A673 (cell line): ENCODE results near the gene RAB7B. TPM values are rescaled to one million over a fixed set of nuclear protein-coding genes. Genes with fewer than 3 reads are reported as not detected.

Source experiments
- BruUV-seq: library from RNA; stranded (reverse); fragments of 400-500 nt; replicated peaks from 2 replicates; lab custom pipeline; 2021; lab: Mats Ljungman, UMichigan
- CTCF ChIA-PET: fragments of 300-600 bp; sonication (Branson Sonifier 250); formaldehyde crosslinking; loops from one replicate; lab custom pipeline; 2022; ENCODE audit warnings: antibody characterized with exemption; lab: Charles Lee
- POLR2A ChIA-PET: fragments of 300-600 bp; sonication (Branson Sonifier 250); formaldehyde crosslinking; loops from one replicate; lab custom pipeline; 2022; ENCODE audit warnings: antibody characterized with exemption; ENCODE audit not compliant: low non-redundant PET; lab: Charles Lee
- DNase-seq: peaks from one replicate; pipeline ENCODE4 v3.0.0-alpha.2; 2015; ENCODE audit warnings: low spot score
- H3K27ac ChIP-seq: fragments of 200-600 bp; sonication (generic); 2 replicates; pipeline ENCODE4 v1.5.1; 2016; ENCODE audit warnings: mixed run types, low read depth, mild to moderate bottlenecking, mixed read lengths, antibody characterized with exemption, low read length; ENCODE audit not compliant: poor library complexity, severe bottlenecking
- H3K27me3 ChIP-seq: fragments of 200-600 bp; sonication (generic); replicated peaks from 2 replicates; pipeline ENCODE4 v1.6.1; 2017; ENCODE audit warnings: mixed run types, low read depth, mild to moderate bottlenecking, mixed read lengths, antibody characterized with exemption, low read length; ENCODE audit not compliant: insufficient read depth, poor library complexity
- H3K36me3 ChIP-seq: fragments of 200-600 bp; sonication (generic); 2 replicates; pipeline ENCODE4 v1.6.1; 2016; ENCODE audit warnings: mixed run types, mild to moderate bottlenecking, mixed read lengths, antibody characterized with exemption, low read length; ENCODE audit not compliant: insufficient read depth, poor library complexity, severe bottlenecking
- H3K4me1 ChIP-seq: fragments of 200-600 bp; sonication (generic); 2 replicates; pipeline ENCODE4 v1.6.1; 2017; ENCODE audit warnings: mixed run types, mild to moderate bottlenecking, mixed read lengths, antibody characterized with exemption, low read length; ENCODE audit not compliant: insufficient read depth, poor library complexity, severe bottlenecking
- H3K4me3 ChIP-seq: fragments of 200-600 bp; sonication (generic); 2 replicates; pipeline ENCODE4 v1.5.1; 2016; ENCODE audit warnings: low read depth, mixed run types, mild to moderate bottlenecking, mixed read lengths, low read length; ENCODE audit not compliant: poor library complexity, severe bottlenecking
- H3K9me3 ChIP-seq: fragments of 200-600 bp; sonication (generic); 2 replicates; pipeline ENCODE4 v1.6.1; 2016; ENCODE audit warnings: mixed run types, low read depth, mild to moderate bottlenecking, mixed read lengths, antibody characterized with exemption, low read length; ENCODE audit not compliant: poor library complexity, severe bottlenecking
- CTCF ChIP-seq: fragments of 300-800, 200-600 bp; sonication (generic); conservative IDR thresholded peaks from 2 replicates; pipeline ENCODE4 v1.5.1; 2017; ENCODE audit warnings: low read depth, mild to moderate bottlenecking, antibody characterized with exemption, low read length, moderate library complexity, mixed read lengths
- EZH2 ChIP-seq: fragments of 200-600 bp; sonication (generic); IDR thresholded peaks from 2 replicates; pipeline ENCODE4 v1.6.1; 2017; ENCODE audit warnings: borderline replicate concordance, low read depth, mild to moderate bottlenecking, mixed read lengths, antibody characterized with exemption, low read length; ENCODE audit not compliant: poor library complexity, severe bottlenecking
- intact Hi-C: fragments of 100-400 bp; cut with micrococcal nuclease; formaldehyde crosslinking; loops from one replicate; pipeline ENCODE4 v1.10.0; 2022; ENCODE audit not compliant: unreplicated experiment
- total RNA-seq: library from RNA; stranded (reverse); gene quantifications from 2 replicates; pipeline ENCODE4 v1.2.3, GENCODE V29; 2021

The RAB7B gene
- total RNA-seq, 1 experiment from 2014 or later, result 0.11 TPM

- intact Hi-C loops, result no loop called here
- no peaks in the 10 kb centered on the region for H3K4me1 ChIP-seq
- TF ChIP-seq CTCF (no peak), EZH2 (no peak)
- ChIA-PET POLR2A (no interaction called here), CTCF (interaction anchor here (1.6 kb wide), 1 partner anchor 35 kb away, joined by 4 read pairs; no protein-coding TSS in a partner anchor)
- H3K9me3 ChIP-seq, result no peaks in the 10 kb centered on the region
- DNase-seq, result no peak
- no TSS peak for BruUV-seq
- H3K4me3 ChIP-seq, result no peak overlapping the region
- H3K36me3 ChIP-seq, result no peaks in the 10 kb centered on the region
- H3K27ac ChIP-seq, result no peak overlapping the region
- peaks cover 38% of the 10 kb centered on the region for H3K27me3 ChIP-seq
These were observed 60.5 kb downstream of the RAB7B start for GRCh38 chr1:205942631-205943159.

GRCh38 chr1:205940710-205941109 lies 62.5 kb downstream of the RAB7B start:
- H3K4me3 ChIP-seq, result no peak overlapping the region
- intact Hi-C loops, result no loop called here
- TF ChIP-seq CTCF (no peak), EZH2 (no peak)
- ChIA-PET POLR2A (no interaction called here), CTCF (no interaction called here)
- H3K27me3 ChIP-seq, result peaks cover 24% of the 10 kb centered on the region
- BruUV-seq, result no TSS peak
- H3K36me3 ChIP-seq, result no peaks in the 10 kb centered on the region
- no peak overlapping the region for H3K27ac ChIP-seq
- H3K9me3 ChIP-seq, result no peaks in the 10 kb centered on the region
- no peak for DNase-seq
- no peaks in the 10 kb centered on the region for H3K4me1 ChIP-seq

GRCh38 chr1:205939690-205940330 lies 63.4 kb downstream of the RAB7B start:
- Histone ChIP-seq H3K27ac (no peak overlapping the region), H3K4me1 (no peaks in the 10 kb centered on the region), H3K4me3 (no peak overlapping the region), H3K27me3 (peaks cover 15% of the 10 kb centered on the region), H3K9me3 (no peaks in the 10 kb centered on the region), H3K36me3 (no peaks in the 10 kb centered on the region)
- POLR2A ChIA-PET, result no interaction called here
- intact Hi-C loops, result no loop called here
- BruUV-seq, result no TSS peak
- CTCF ChIA-PET, result no interaction called here
- DNase-seq, result peak; percentile 35
- TF ChIP-seq CTCF (no peak), EZH2 (no peak)
